Erythroblast (primary cell): Measurements from ENCODE around the gene BSG.

Source experiments
- GATA1 ChIP-seq: IDR thresholded peaks from 2 replicates; pipeline ENCODE4 v1.6.1; 2011; ENCODE audit warnings: low read depth, mild to moderate bottlenecking, control low read depth, low read length, moderate library complexity
- POLR2A ChIP-seq: IDR thresholded peaks from 2 replicates; pipeline ENCODE4 v1.6.1; 2011; ENCODE audit warnings: mild to moderate bottlenecking, low read length

DNA sequence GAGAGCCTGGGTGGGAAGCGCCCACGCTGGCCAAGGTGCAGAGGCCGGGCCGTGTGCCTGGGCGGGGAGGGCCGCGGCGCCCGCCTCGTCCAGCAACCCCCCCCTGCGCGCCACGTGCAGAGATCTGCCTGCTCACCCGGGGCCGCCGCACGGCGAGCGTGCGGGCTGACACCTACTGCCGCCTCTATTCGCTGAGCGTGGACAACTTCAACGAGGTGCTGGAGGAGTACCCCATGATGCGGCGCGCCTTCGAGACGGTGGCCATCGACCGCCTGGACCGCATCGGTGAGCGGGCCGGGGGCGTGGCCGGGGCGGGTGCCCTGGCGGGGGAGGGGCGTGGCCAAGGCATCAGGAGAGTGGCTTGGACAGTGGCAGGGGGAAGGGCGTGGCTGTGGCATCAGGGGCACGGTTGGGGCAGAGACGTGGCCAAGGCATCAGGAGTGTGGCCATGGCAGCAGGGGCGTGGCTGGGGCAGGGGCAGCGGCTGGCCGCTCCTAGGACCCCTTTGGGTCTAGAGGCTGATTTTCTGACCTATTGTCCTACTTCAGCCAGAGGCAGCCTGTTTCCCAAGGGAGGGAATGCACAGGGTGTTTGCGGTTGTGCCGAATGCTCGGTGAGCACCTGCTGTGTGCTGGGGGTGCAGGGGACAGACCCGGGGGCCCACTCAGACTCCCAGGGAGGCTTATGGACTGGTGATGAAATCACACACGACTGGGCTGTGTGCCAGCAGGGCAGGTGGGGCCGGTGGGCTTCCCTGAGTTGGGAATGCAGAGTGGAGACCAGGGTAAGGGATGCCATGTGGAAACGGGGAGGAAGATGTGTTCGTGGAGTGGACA, 41.6 kb downstream of the BSG start:
- TF ChIP-seq POLR2A (no peak), GATA1 (no peak)
